GM23248 (cell line): ENCODE measurements around the gene ROR1. TPM values are rescaled to one million over a fixed set of nuclear protein-coding genes. Genes with fewer than 3 reads are reported as not detected.

Experiments
- DNase-seq: peaks from one replicate; pipeline ENCODE4 v3.0.0-alpha.2; 2015
- H2AFZ ChIP-seq: fragments of 200-600 bp; sonication (generic); 2 replicates; pipeline ENCODE4 v1.6.1; 2016; ENCODE audit warnings: antibody characterized with exemption
- H3F3A ChIP-seq: fragments of 200-600 bp; sonication (generic); 2 replicates; pipeline ENCODE4 v1.6.1; 2016; ENCODE audit warnings: mild to moderate bottlenecking, antibody characterized with exemption, mixed run types; ENCODE audit not compliant: insufficient read depth
- H3K27ac ChIP-seq: fragments of 200-600 bp; sonication (generic); 2 replicates; pipeline ENCODE4 v1.5.1; 2016; ENCODE audit warnings: mild to moderate bottlenecking
- H3K27me3 ChIP-seq: fragments of 200-600 bp; sonication (generic); replicated peaks from 2 replicates; pipeline ENCODE4 v1.6.1; 2016; ENCODE audit warnings: mild to moderate bottlenecking; ENCODE audit not compliant: insufficient read depth
- H3K36me3 ChIP-seq: fragments of 200-600 bp; sonication (generic); 2 replicates; pipeline ENCODE4 v1.6.1; 2016; ENCODE audit warnings: low read depth, mild to moderate bottlenecking
- H3K4me1 ChIP-seq: fragments of 200-600 bp; sonication (generic); 2 replicates; pipeline ENCODE4 v1.6.1; 2016; ENCODE audit warnings: mild to moderate bottlenecking; ENCODE audit not compliant: insufficient read depth
- H3K4me2 ChIP-seq: fragments of 200-600 bp; sonication (generic); one replicate; pipeline ENCODE4 v1.6.1; 2016; ENCODE audit warnings: mild to moderate bottlenecking; ENCODE audit not compliant: unreplicated experiment
- H3K4me3 ChIP-seq: fragments of 200-600 bp; sonication (generic); 2 replicates; pipeline ENCODE4 v1.5.1; 2016; ENCODE audit warnings: mild to moderate bottlenecking
- H3K79me2 ChIP-seq: fragments of 200-600 bp; sonication (generic); 2 replicates; pipeline ENCODE4 v1.6.1; 2016; ENCODE audit warnings: mild to moderate bottlenecking; ENCODE audit not compliant: insufficient read depth
- H3K9ac ChIP-seq: fragments of 200-600 bp; sonication (generic); 2 replicates; pipeline ENCODE4 v1.6.1; 2016; ENCODE audit warnings: mild to moderate bottlenecking
- H3K9me2 ChIP-seq: fragments of 200-600 bp; sonication (generic); 2 replicates; pipeline ENCODE4 v1.6.1; 2016; ENCODE audit warnings: mixed run types, mild to moderate bottlenecking, moderate library complexity; ENCODE audit not compliant: insufficient read depth
- H3K9me3 ChIP-seq: fragments of 200-600 bp; sonication (generic); one replicate; pipeline ENCODE4 v1.6.1; 2017; ENCODE audit warnings: low read depth
- H4K20me1 ChIP-seq: fragments of 200-600 bp; sonication (generic); 2 replicates; pipeline ENCODE4 v1.6.0; 2016; ENCODE audit not compliant: insufficient read depth
- EZH2 ChIP-seq: fragments of 200-600 bp; sonication (generic); IDR thresholded peaks from 2 replicates; pipeline ENCODE4 v1.6.1; 2018; ENCODE audit warnings: antibody characterized with exemption, mild to moderate bottlenecking; ENCODE audit not compliant: insufficient read depth, poor library complexity, severe bottlenecking
- EZH2phosphoT487 ChIP-seq: fragments of 200-600 bp; sonication (generic); IDR thresholded peaks from 2 replicates; pipeline ENCODE4 v1.6.1; 2018; ENCODE audit warnings: antibody characterized with exemption, moderate library complexity, mild to moderate bottlenecking, low read depth; ENCODE audit not compliant: insufficient read depth
- WGBS, 2 experiments: methylation state at CpG; one replicate each; pipeline ENCODE4 v1.1.6; 2015 to 2017; ENCODE audit warnings: low lambda C conversion rate in 2 of 2, low coverage in 1 of 2; ENCODE audit errors: missing lambda C conversion rate in 2 of 2; 5-methylcytosine and 5-hydroxymethylcytosine counted together
- in situ Hi-C: fragments of 300-500 bp; cut with MboI; formaldehyde crosslinking; loops from 2 replicates; pipeline ENCODE4 v1.15.0; 2020
- polyA plus RNA-seq: library from polyadenylated mRNA; unstranded; fragments of >200 nt; fragmentation: Nextera tagmentation; extraction: Ambion mirVana; gene quantifications from 2 replicates; pipeline ENCODE4 v1.2.1, GENCODE V29; 2016
- total RNA-seq: library from RNA; depleted of rRNA; stranded (reverse); fragments of >200 nt; shearing (Covaris generic); gene quantifications from 2 replicates; pipeline ENCODE4 v1.2.3, GENCODE V29; 2014

The ROR1 gene
- total and polyA plus RNA-seq, 2 experiments from 2014 or later, result 12.0 to 13.3 TPM

DNA sequence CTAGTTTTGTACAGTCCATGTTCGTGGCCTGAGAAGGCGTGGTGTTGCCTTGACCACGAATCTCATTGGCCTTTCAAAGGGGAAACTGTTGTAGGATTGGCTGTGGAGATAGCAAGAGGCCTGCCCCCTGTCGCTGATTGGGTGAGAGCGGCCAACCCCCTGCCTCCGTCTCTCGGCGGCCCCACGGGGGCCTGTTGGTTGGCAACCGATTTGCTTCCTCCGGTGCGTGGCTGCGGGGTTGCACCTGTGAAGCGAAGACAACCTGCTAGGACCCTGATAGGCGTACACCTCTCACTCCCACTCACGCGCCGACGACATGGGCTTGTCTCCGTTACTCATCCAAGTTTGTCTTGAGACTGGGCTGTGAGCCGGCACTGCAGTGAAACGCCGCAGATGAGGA lies 429.6 kb downstream of the ROR1 start, which contains the start of gene UBE2U:
UBE2U (plus strand) TSS at position 204 of the 400 bp plus-strand sequence. CDS start 428 bp downstream, outside the sequence.
- Histone ChIP-seq H4K20me1 (no peaks in the 10 kb centered on the region), H3F3A (no peaks in the 10 kb centered on the region), H3K27ac (no peak within 1 kb of the TSS), H3K9me2 (no peaks in the 10 kb centered on the region), H2AFZ (no peak within 1 kb of the TSS), H3K27me3 (no peaks in the 10 kb centered on the region), H3K4me3 (no peak within 1 kb of the TSS), H3K9me3 (no peaks in the 10 kb centered on the region), H3K4me2 (no peak within 1 kb of the TSS), H3K79me2 (no peaks in the 10 kb centered on the region), H3K4me1 (no peaks in the 10 kb centered on the region), H3K9ac (no peak within 1 kb of the TSS), H3K36me3 (no peaks in the 10 kb centered on the region)
- TF ChIP-seq EZH2phosphoT487, result no peak
- TF ChIP-seq EZH2, result no peak
- in situ Hi-C loops, result no loop called here
- no peak for DNase-seq
- 90 to 97% methylated on average over 23 of the region's 23 CpGs for WGBS, 2 experiments

DNA sequence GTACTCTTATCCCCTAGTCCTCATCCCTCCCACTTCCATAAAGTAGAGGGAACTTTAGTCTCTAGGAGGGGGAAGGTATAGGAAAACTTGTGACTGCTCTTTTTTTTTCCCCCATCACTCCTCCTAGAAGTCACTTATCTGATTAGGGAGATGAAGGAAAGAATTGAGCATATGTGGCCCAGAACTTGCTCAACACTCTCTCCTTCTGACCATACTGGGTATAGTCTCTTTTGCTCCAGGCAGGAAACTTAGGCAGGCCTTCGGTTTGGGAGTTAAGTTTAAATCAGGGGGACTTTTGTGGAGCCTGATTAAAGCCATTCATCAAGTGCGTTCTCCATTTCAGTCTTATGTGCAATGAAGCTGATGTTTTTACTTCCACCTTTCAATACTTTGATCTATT lies 435.4 kb downstream of the ROR1 start:
- peak; percentile 16 for DNase-seq
- Histone ChIP-seq H4K20me1 (no peaks in the 10 kb centered on the region), H3K4me1 (peaks cover 27% of the 10 kb centered on the region), H3K36me3 (no peaks in the 10 kb centered on the region), H3K9me3 (no peaks in the 10 kb centered on the region), H3K9ac (no peak overlapping the region), H3K27me3 (no peaks in the 10 kb centered on the region), H2AFZ (no peak overlapping the region), H3K4me3 (no peak overlapping the region), H3K79me2 (no peaks in the 10 kb centered on the region), H3K9me2 (no peaks in the 10 kb centered on the region), H3K4me2 (no peak overlapping the region), H3F3A (peaks cover 16% of the 10 kb centered on the region), H3K27ac (no peak overlapping the region)
- WGBS, 2 experiments, result 72% methylated on average over 2 of the region's 2 CpGs
- in situ Hi-C loops, result no loop called here
- TF ChIP-seq EZH2 (no peak), EZH2phosphoT487 (no peak)

DNA sequence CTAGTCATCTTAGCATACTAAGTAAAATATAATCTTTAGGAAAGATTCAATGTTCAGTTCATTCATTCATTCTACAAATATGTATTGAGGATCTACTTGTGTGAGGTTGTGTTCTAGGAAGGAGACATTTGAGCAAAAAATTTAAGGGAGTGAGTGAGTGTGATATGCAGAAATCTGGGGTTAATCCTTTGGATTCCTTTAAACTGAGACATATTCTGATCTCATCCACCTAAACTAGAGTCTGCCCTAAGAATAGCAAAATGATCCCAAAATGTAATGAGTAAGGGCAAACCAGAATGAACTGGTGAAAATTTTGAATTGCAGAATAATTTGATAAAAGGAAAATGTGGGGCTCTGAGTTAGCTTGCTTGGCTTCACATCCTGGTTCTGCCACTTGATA lies 438.2 kb downstream of the ROR1 start:
- Histone ChIP-seq H3K36me3 (no peaks in the 10 kb centered on the region), H3K9ac (no peak overlapping the region), H3F3A (peaks cover 16% of the 10 kb centered on the region), H3K9me3 (no peaks in the 10 kb centered on the region), H2AFZ (no peak overlapping the region), H3K9me2 (no peaks in the 10 kb centered on the region), H3K79me2 (no peaks in the 10 kb centered on the region), H3K4me1 (peaks cover 27% of the 10 kb centered on the region), H3K27me3 (no peaks in the 10 kb centered on the region), H4K20me1 (no peaks in the 10 kb centered on the region), H3K4me3 (no peak overlapping the region), H3K4me2 (peak overlapping the region; percentile 51), H3K27ac (peak overlapping the region; percentile 59)
- in situ Hi-C loops, result no loop called here
- TF ChIP-seq EZH2, result no peak
- TF ChIP-seq EZH2phosphoT487, result no peak
- peak; percentile 87 for DNase-seq

DNA sequence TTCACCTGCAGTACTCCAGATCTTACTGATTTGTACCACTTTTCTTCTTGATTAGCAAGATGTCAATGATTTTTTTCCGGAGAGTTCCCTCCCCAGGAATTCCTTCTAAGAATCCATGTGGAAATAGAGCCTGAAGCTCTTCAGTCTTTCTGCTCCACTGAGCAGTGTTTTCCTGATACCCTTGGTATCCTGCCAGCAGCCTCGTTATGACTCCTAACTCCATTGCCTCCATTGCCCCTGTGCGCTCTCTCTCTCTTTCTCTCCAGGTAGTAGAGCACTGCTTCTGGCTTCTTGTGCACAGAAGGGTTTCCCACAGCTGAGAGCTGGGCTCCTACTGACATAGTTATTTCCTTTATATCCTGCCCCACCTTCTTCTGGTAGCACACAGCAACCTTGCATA lies 441.8 kb downstream of the ROR1 start:
- Histone ChIP-seq H3F3A (peaks cover 16% of the 10 kb centered on the region), H3K79me2 (no peaks in the 10 kb centered on the region), H3K36me3 (no peaks in the 10 kb centered on the region), H3K4me3 (no peak overlapping the region), H4K20me1 (no peaks in the 10 kb centered on the region), H3K9me2 (no peaks in the 10 kb centered on the region), H3K27me3 (no peaks in the 10 kb centered on the region), H3K27ac (no peak overlapping the region), H3K4me2 (no peak overlapping the region), H3K4me1 (peaks cover 27% of the 10 kb centered on the region), H3K9ac (no peak overlapping the region), H2AFZ (no peak overlapping the region), H3K9me3 (no peaks in the 10 kb centered on the region)
- 81 to 88% methylated on average over 3 of the region's 3 CpGs for WGBS, 2 experiments
- in situ Hi-C loops, result no loop called here
- DNase-seq, result no peak
- TF ChIP-seq EZH2phosphoT487 (no peak), EZH2 (no peak)

DNA sequence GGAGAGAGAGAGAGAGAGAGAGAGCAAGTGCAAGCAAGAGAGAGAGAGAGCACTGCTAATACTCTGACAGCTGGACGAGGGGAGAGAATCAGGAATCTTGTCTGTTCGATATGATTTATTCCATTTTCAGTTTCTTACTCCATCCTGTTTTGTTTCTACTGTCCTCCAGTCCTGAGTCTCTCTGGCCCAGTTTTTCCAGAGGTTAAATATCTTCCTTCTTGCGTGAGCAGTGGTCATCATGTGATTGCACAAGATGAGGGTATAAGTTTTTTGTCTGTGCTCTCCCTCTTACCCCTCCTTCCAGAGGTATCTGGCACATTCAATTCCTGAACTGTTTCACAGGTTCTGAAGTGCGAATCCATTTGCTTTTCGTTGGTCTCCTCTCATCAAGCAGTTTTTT lies 446.4 kb downstream of the ROR1 start:
- Histone ChIP-seq H3K36me3 (no peaks in the 10 kb centered on the region), H3K4me2 (no peak overlapping the region), H3F3A (peaks cover 28% of the 10 kb centered on the region), H3K27me3 (no peaks in the 10 kb centered on the region), H3K4me1 (peaks cover 22% of the 10 kb centered on the region), H3K27ac (no peak overlapping the region), H4K20me1 (no peaks in the 10 kb centered on the region), H3K9ac (no peak overlapping the region), H2AFZ (no peak overlapping the region), H3K4me3 (no peak overlapping the region), H3K79me2 (no peaks in the 10 kb centered on the region), H3K9me3 (no peaks in the 10 kb centered on the region), H3K9me2 (no peaks in the 10 kb centered on the region)
- no peak for DNase-seq
- in situ Hi-C loops, result no loop called here
- TF ChIP-seq EZH2 (no peak), EZH2phosphoT487 (no peak)
- WGBS, 2 experiments, result 86 to 87% methylated on average over 5 of the region's 5 CpGs
